Upper lobe of left lung (tissue), 4 donors: ENCODE data around the gene TERT.

Source experiments
- CTCF ChIP-seq, 6 experiments: fragments of 450-650 bp in 4 of 6; fragments of 200-600 bp in 2 of 6; sonication (generic) in 2 of 6; IDR thresholded peaks; one replicate each; pipeline ENCODE4 v1.5.1; 2016 to 2019; ENCODE audit warnings: antibody characterized with exemption in 6 of 6
- POLR2AphosphoS5 ChIP-seq, 2 donors: sonication (generic); formaldehyde crosslinking; IDR thresholded peaks; one replicate each; pipeline ENCODE4 v1.5.1; 2017; ENCODE audit warnings: antibody characterized with exemption in 2 of 2

- TF ChIP-seq CTCF (IDR thresholded peaks at IDR 0.05): no peak
- no peak for TF ChIP-seq POLR2AphosphoS5 (IDR thresholded peaks at IDR 0.05)
Measured at GRCh38 chr5:1276930-1277329, 17.9 kb downstream of the TERT start.
